HepG2 (cell line): ENCODE results near the gene SRR. TPM values are rescaled to one million over a fixed set of nuclear protein-coding genes. Genes with fewer than 3 reads are reported as not detected.

Experiments used
- ATAC-seq: fragments of 200-7000 bp; cut with Tn5 transposase; 3 replicates; pipeline ENCODE4 v1.9.1; 2020; ENCODE audit warnings: mild to moderate bottlenecking, moderate library complexity
- BruUV-seq: library from RNA; stranded (reverse); fragments of 400-500 nt; replicated peaks from 2 replicates; lab custom pipeline; 2021; lab: Mats Ljungman, UMichigan
- CTCF ChIA-PET: fragments of 300-600 bp; formaldehyde crosslinking; extraction: SDS; loops from one replicate; lab custom pipeline; 2021; ENCODE audit warnings: low total read pairs, inconsistent platforms, low intra/inter-chr PET ratio; lab: Yijun Ruan, JAX
- POLR2A ChIA-PET: fragments of 350-600 bp; sonication (Branson Sonifier 250); formaldehyde crosslinking; loops from one replicate; lab custom pipeline; 2020; ENCODE audit warnings: antibody characterized with exemption, inconsistent platforms; lab: Yijun Ruan, JAX
- DNase-seq: peaks from one replicate; pipeline ENCODE4 v3.0.0-alpha.2; 2015; ENCODE audit warnings: low spot score
- FAIRE-seq: peaks from 3 replicates; lab custom pipeline; 2011; peaks lifted over from hg19 to GRCh38; lab: Jason Lieb, UNC
- H2AFZ ChIP-seq: one replicate; pipeline ENCODE4 v1.6.1; 2011; ENCODE audit warnings: low read length, inconsistent platforms
- H3K27ac ChIP-seq: fragments of 300-600 bp; 3 replicates; pipeline ENCODE4 v1.8.0; 2011; ENCODE audit warnings: mixed run types, mild to moderate bottlenecking, mixed read lengths, low read length, inconsistent platforms; ENCODE audit not compliant: insufficient read depth; ENCODE audit errors: extremely low read length
- H3K27me3 ChIP-seq, 2 experiments: fragments of 200-600 bp in 1 of 2; 2 replicates in 1 of 2; 3 replicates in 1 of 2; pipeline versions ENCODE4 v1.6.0 to v1.8.0; 2011; ENCODE audit warnings: low read length in 2 of 2, mild to moderate bottlenecking in 2 of 2, moderate library complexity in 2 of 2, inconsistent platforms in 1 of 2; ENCODE audit not compliant: insufficient read depth in 2 of 2, control insufficient read depth in 1 of 2
- H3K36me3 ChIP-seq, 2 experiments: fragments of 200-600 bp in 1 of 2; replicated peaks in 1 of 2; 2 replicates in 1 of 2; 3 replicates in 1 of 2; pipeline versions ENCODE4 v1.5.1 to v1.8.0; 2011; ENCODE audit warnings: low read length in 2 of 2, inconsistent platforms in 1 of 2; ENCODE audit not compliant: insufficient read depth in 2 of 2, control insufficient read depth in 1 of 2
- H3K4me1 ChIP-seq: 2 replicates; pipeline ENCODE4 v1.5.1; 2012; ENCODE audit warnings: low read length, inconsistent platforms; ENCODE audit not compliant: insufficient read depth
- H3K4me2 ChIP-seq: 2 replicates; pipeline ENCODE4 v1.6.0; 2011; ENCODE audit warnings: low read depth, low read length, inconsistent platforms
- H3K4me3 ChIP-seq, 3 experiments: fragments of 200-600 bp in 1 of 3; sonication (generic), shearing (Covaris generic) in 1 of 3; replicated peaks in 1 of 3; 2 replicates each; pipeline ENCODE4 v1.5.1; 2011 to 2016; ENCODE audit warnings: low read length in 3 of 3, inconsistent platforms in 2 of 3, low read depth in 2 of 3, mild to moderate bottlenecking in 2 of 3, control low read depth in 1 of 3, mixed read lengths in 1 of 3; ENCODE audit not compliant: insufficient read depth in 1 of 3
- H3K79me2 ChIP-seq: one replicate; pipeline ENCODE4 v1.6.1; 2011; ENCODE audit warnings: low read length, inconsistent platforms; ENCODE audit not compliant: insufficient read depth
- H3K9ac ChIP-seq: 2 replicates; pipeline ENCODE4 v1.6.0; 2011; ENCODE audit warnings: mild to moderate bottlenecking, low read depth, low read length, inconsistent platforms; ENCODE audit not compliant: insufficient read depth
- H3K9me3 ChIP-seq: 2 replicates; pipeline ENCODE4 v1.5.1; 2012; ENCODE audit warnings: mild to moderate bottlenecking, low read length
- H4K20me1 ChIP-seq: 2 replicates; pipeline ENCODE4 v1.6.0; 2011; ENCODE audit warnings: inconsistent platforms, mild to moderate bottlenecking, low read length, moderate library complexity; ENCODE audit not compliant: insufficient read depth
- CHD2 ChIP-seq: IDR thresholded peaks from 2 replicates; pipeline ENCODE4 v1.6.1; 2011; ENCODE audit warnings: low read depth, low read length, improper control_type of control experiment
- E2F5 ChIP-seq: sonication (generic); formaldehyde crosslinking; conservative IDR thresholded peaks from 2 replicates; pipeline ENCODE4 v1.4.0; 2020; ENCODE audit warnings: missing genetic modification reagents
- GLMP ChIP-seq: sonication (generic); formaldehyde crosslinking; IDR thresholded peaks from 2 replicates; pipeline ENCODE4 v1.9.0; 2021; ENCODE audit warnings: missing genetic modification reagents, mild to moderate bottlenecking, borderline replicate concordance
- HMG20A ChIP-seq: IDR thresholded peaks from 2 replicates; pipeline ENCODE4 v1.6.1; 2016; ENCODE audit warnings: borderline replicate concordance
- HOXA9 ChIP-seq: sonication (generic); formaldehyde crosslinking; IDR thresholded peaks from 2 replicates; pipeline ENCODE4 v1.8.1; 2022; ENCODE audit warnings: missing genetic modification reagents, mild to moderate bottlenecking, moderate library complexity, borderline replicate concordance
- IRF9 ChIP-seq: sonication (generic); formaldehyde crosslinking; IDR thresholded peaks from 2 replicates; pipeline ENCODE4 v1.8.0; 2022; ENCODE audit warnings: missing genetic modification reagents, mild to moderate bottlenecking, borderline replicate concordance
- IRX3 ChIP-seq: sonication (generic); formaldehyde crosslinking; IDR thresholded peaks from 2 replicates; pipeline ENCODE4 v1.8.1; 2023; ENCODE audit warnings: mild to moderate bottlenecking, low read depth, missing genetic modification reagents, borderline replicate concordance
- LCORL ChIP-seq, 2 experiments: fragments of 450-650 bp in 1 of 2; sonication (generic) in 1 of 2; formaldehyde crosslinking in 1 of 2; IDR thresholded peaks; 2 replicates each; pipeline versions ENCODE4 v1.5.0 to v1.6.1; 2017 to 2020; ENCODE audit warnings: antibody characterized with exemption in 1 of 2, missing genetic modification reagents in 1 of 2
- MIER2 ChIP-seq: IDR thresholded peaks from 2 replicates; pipeline ENCODE4 v1.6.1; 2016; ENCODE audit warnings: missing biosample characterization, missing genetic modification reagents
- MXI1 ChIP-seq: IDR thresholded peaks from 3 replicates; pipeline ENCODE4 v1.6.1; 2012; ENCODE audit warnings: low read depth, low read length, inconsistent platforms, borderline replicate concordance
- SSRP1 ChIP-seq: IDR thresholded peaks from 2 replicates; pipeline ENCODE4 v1.6.1; 2016; ENCODE audit warnings: control low read depth
- TRIM24 ChIP-seq: sonication (generic); formaldehyde crosslinking; IDR thresholded peaks from 2 replicates; pipeline ENCODE4 v1.8.0; 2022; ENCODE audit warnings: mild to moderate bottlenecking, missing genetic modification reagents
- ZBTB3 ChIP-seq: sonication (generic); formaldehyde crosslinking; IDR thresholded peaks from 2 replicates; pipeline ENCODE4 v1.4.0; 2020; ENCODE audit warnings: low read depth, mild to moderate bottlenecking, moderate library complexity, missing genetic modification reagents, borderline replicate concordance
- ZBTB38 ChIP-seq: sonication (generic); formaldehyde crosslinking; IDR thresholded peaks from 2 replicates; pipeline ENCODE4 v1.5.1; 2020; ENCODE audit warnings: mild to moderate bottlenecking, missing genetic modification reagents
- ZFY ChIP-seq: sonication (generic); formaldehyde crosslinking; IDR thresholded peaks from 2 replicates; pipeline ENCODE4 v1.4.0; 2020; ENCODE audit warnings: missing genetic modification reagents
- ZNF256 ChIP-seq: sonication (generic); formaldehyde crosslinking; conservative IDR thresholded peaks from 2 replicates; pipeline ENCODE4 v1.4.0; 2020; ENCODE audit warnings: missing genetic modification reagents
- ZNF34 ChIP-seq: sonication (generic); formaldehyde crosslinking; IDR thresholded peaks from 2 replicates; pipeline ENCODE4 v1.4.0; 2020; ENCODE audit warnings: mild to moderate bottlenecking, missing genetic modification reagents, borderline replicate concordance
- ZNF543 ChIP-seq: sonication (generic); formaldehyde crosslinking; IDR thresholded peaks from 2 replicates; pipeline ENCODE4 v1.4.0; 2020; ENCODE audit warnings: mild to moderate bottlenecking, missing genetic modification reagents
- ZNF724P ChIP-seq: sonication (generic); formaldehyde crosslinking; IDR thresholded peaks from 2 replicates; pipeline ENCODE4 v1.8.0; 2022; ENCODE audit warnings: missing genetic modification reagents, borderline replicate concordance
- ZNF782 ChIP-seq: sonication (generic); formaldehyde crosslinking; IDR thresholded peaks from 2 replicates; pipeline ENCODE4 v1.4.0; 2020; ENCODE audit warnings: missing genetic modification reagents, mild to moderate bottlenecking, borderline replicate concordance
- WGBS: methylation state at CpG from one replicate; pipeline ENCODE4 v1.1.6; 2017; ENCODE audit warnings: low lambda C conversion rate; 5-methylcytosine and 5-hydroxymethylcytosine counted together
- in situ Hi-C: cut with HindIII; loops from 2 replicates; pipeline ENCODE4 v1.10.0; 2017; ENCODE audit warnings: low pct_unique_long_range_greater_than_20kb; ENCODE audit not compliant: extremely low pct_ligation_motif_present
- intact Hi-C: fragments of 100-400 bp; cut with micrococcal nuclease; formaldehyde crosslinking; loops from one replicate; pipeline ENCODE4 v1.10.0; 2022; ENCODE audit not compliant: unreplicated experiment
- polyA plus RNA-seq, 8 experiments: library from polyadenylated mRNA; depleted of rRNA in 3 of 8; stranded (reverse) in 7 of 8; unstranded in 1 of 8; fragments of >200 nt; fragmentation: Illumina TruSeq in 4 of 8; extraction: Trizol in 4 of 8; gene quantifications; 2 replicates each; pipeline versions ENCODE4 v1.2.1 to v1.2.3, GENCODE V29; 2011 to 2016; ENCODE audit warnings: low read depth in 4 of 8, missing spikeins in 1 of 8, mixed read lengths in 1 of 8; ENCODE audit not compliant: insufficient read depth in 1 of 8
- total RNA-seq, 5 experiments: library from RNA; depleted of rRNA; stranded (reverse); fragments of >200 nt; fragmentation: Illumina TruSeq; extraction: Trizol; gene quantifications; 2 replicates each; pipeline ENCODE4 v1.2.3, GENCODE V29; 2016; ENCODE audit warnings: low read depth in 1 of 5

The SRR gene
- total and polyA plus RNA-seq, 2 of the 13 experiments (the other 11 are each of a cell fraction or from before 2014, with no cell fraction given), result 3.6 to 7.8 TPM

GRCh38 chr17:2335726-2336214, 32.0 kb downstream of the SRR start:
- POLR2A ChIA-PET, result interaction anchor here (0.8 to 2.1 kb wide), 18 partner anchors 9 to 619 kb away, joined by 3 to 23 read pairs (median 5); partner anchors contain the start of genes SMG6 and SRR
- CTCF ChIA-PET, result interaction anchor here (1.6 kb wide), 1 partner anchor 17 kb away, joined by 5 read pairs; no protein-coding TSS in a partner anchor
- Histone ChIP-seq H3K36me3 (peaks cover 24 to 42% of the 10 kb centered on the region in 2 experiments), H4K20me1 (no peaks in the 10 kb centered on the region; the same call in 1 of the 2 replicates), H3K27me3 (no peaks in the 10 kb centered on the region; a peak in 1 of 5 replicates), H3K27ac (peak overlapping the region; percentile 77), H3K4me1 (peaks cover 35% of the 10 kb centered on the region), H3K4me3 (peak overlapping the region; percentile 67 to 100 (median 99)), H2AFZ (no peak overlapping the region), H3K9ac (peak overlapping the region; percentile 96), H3K4me2 (peak overlapping the region; percentile 96), H3K79me2 (peaks cover 42% of the 10 kb centered on the region), H3K9me3 (no peaks in the 10 kb centered on the region)
- intact Hi-C loops (loop anchor here (2.0 to 5.0 kb wide), 2 partner anchors 17 to 67 kb away; partner anchors contain the start of gene MNT), in situ Hi-C loops (no loop called here)
- WGBS, result 1% methylated on average over 16 of the region's 17 CpGs
- no peak for FAIRE-seq
- DNase-seq, result no peak
- TSS peak; percentile 60 for BruUV-seq
- ATAC-seq, result no peak
- TF ChIP-seq GLMP (CRISPR knock-in tag) (no peak; the same call in 1 of the 2 replicates), ZNF34 (CRISPR knock-in tag) (peak; percentile 2; the same call in 1 of the 2 replicates), MIER2 (CRISPR knock-in tag) (no peak), ZBTB38 (CRISPR knock-in tag) (no peak), ZFY (CRISPR knock-in tag) (no peak), LCORL (IDR thresholded peaks at IDR 0.05) (no peak), LCORL (CRISPR knock-in tag; IDR thresholded peaks at IDR 0.05) (no peak), SSRP1 (no peak), E2F5 (CRISPR knock-in tag) (no peak), ZNF724P (CRISPR knock-in tag) (peak; percentile 17; the same call in 1 of the 2 replicates), ZNF782 (CRISPR knock-in tag) (0 out of 2 replicates have a peak, but pooled peaks have one; percentile 17), TRIM24 (no peak), IRX3 (CRISPR knock-in tag) (no peak), HOXA9 (CRISPR knock-in tag) (no peak), ZBTB3 (CRISPR knock-in tag) (0 out of 2 replicates have a peak, but pooled peaks have one; percentile 22), ZNF256 (CRISPR knock-in tag) (no peak), MXI1 (no peak), IRF9 (no peak), ZNF543 (CRISPR knock-in tag) (0 out of 2 replicates have a peak, but pooled peaks have one; percentile 1), CHD2 (no peak), HMG20A (CRISPR knock-in tag) (no peak)
